HepG2 (cell line): ENCODE data around the gene RHCE. TPM values are rescaled to one million over a fixed set of nuclear protein-coding genes. Genes with fewer than 3 reads are reported as not detected.

Source experiments
- ATAC-seq: fragments of 200-7000 bp; cut with Tn5 transposase; 3 replicates; pipeline ENCODE4 v1.9.1; 2020; ENCODE audit warnings: mild to moderate bottlenecking, moderate library complexity
- BruUV-seq: library from RNA; stranded (reverse); fragments of 400-500 nt; replicated peaks from 2 replicates; lab custom pipeline; 2021; lab: Mats Ljungman, UMichigan
- CTCF ChIA-PET: fragments of 300-600 bp; formaldehyde crosslinking; extraction: SDS; loops from one replicate; lab custom pipeline; 2021; ENCODE audit warnings: low total read pairs, inconsistent platforms, low intra/inter-chr PET ratio; lab: Yijun Ruan, JAX
- POLR2A ChIA-PET: fragments of 350-600 bp; sonication (Branson Sonifier 250); formaldehyde crosslinking; loops from one replicate; lab custom pipeline; 2020; ENCODE audit warnings: antibody characterized with exemption, inconsistent platforms; lab: Yijun Ruan, JAX
- DNase-seq: peaks from one replicate; pipeline ENCODE4 v3.0.0-alpha.2; 2015; ENCODE audit warnings: low spot score
- FAIRE-seq: peaks from 3 replicates; lab custom pipeline; 2011; peaks lifted over from hg19 to GRCh38; lab: Jason Lieb, UNC
- H2AFZ ChIP-seq: one replicate; pipeline ENCODE4 v1.6.1; 2011; ENCODE audit warnings: low read length, inconsistent platforms
- H3K27ac ChIP-seq: fragments of 300-600 bp; 3 replicates; pipeline ENCODE4 v1.8.0; 2011; ENCODE audit warnings: mixed run types, mild to moderate bottlenecking, mixed read lengths, low read length, inconsistent platforms; ENCODE audit not compliant: insufficient read depth; ENCODE audit errors: extremely low read length
- H3K27me3 ChIP-seq, 2 experiments: fragments of 200-600 bp in 1 of 2; 2 replicates in 1 of 2; 3 replicates in 1 of 2; pipeline versions ENCODE4 v1.6.0 to v1.8.0; 2011; ENCODE audit warnings: low read length in 2 of 2, mild to moderate bottlenecking in 2 of 2, moderate library complexity in 2 of 2, inconsistent platforms in 1 of 2; ENCODE audit not compliant: insufficient read depth in 2 of 2, control insufficient read depth in 1 of 2
- H3K36me3 ChIP-seq, 2 experiments: fragments of 200-600 bp in 1 of 2; replicated peaks in 1 of 2; 2 replicates in 1 of 2; 3 replicates in 1 of 2; pipeline versions ENCODE4 v1.5.1 to v1.8.0; 2011; ENCODE audit warnings: low read length in 2 of 2, inconsistent platforms in 1 of 2; ENCODE audit not compliant: insufficient read depth in 2 of 2, control insufficient read depth in 1 of 2
- H3K4me1 ChIP-seq: 2 replicates; pipeline ENCODE4 v1.5.1; 2012; ENCODE audit warnings: low read length, inconsistent platforms; ENCODE audit not compliant: insufficient read depth
- H3K4me2 ChIP-seq: 2 replicates; pipeline ENCODE4 v1.6.0; 2011; ENCODE audit warnings: low read depth, low read length, inconsistent platforms
- H3K4me3 ChIP-seq, 3 experiments: fragments of 200-600 bp in 1 of 3; sonication (generic), shearing (Covaris generic) in 1 of 3; replicated peaks in 1 of 3; 2 replicates each; pipeline ENCODE4 v1.5.1; 2011 to 2016; ENCODE audit warnings: low read length in 3 of 3, inconsistent platforms in 2 of 3, low read depth in 2 of 3, mild to moderate bottlenecking in 2 of 3, control low read depth in 1 of 3, mixed read lengths in 1 of 3; ENCODE audit not compliant: insufficient read depth in 1 of 3
- H3K79me2 ChIP-seq: one replicate; pipeline ENCODE4 v1.6.1; 2011; ENCODE audit warnings: low read length, inconsistent platforms; ENCODE audit not compliant: insufficient read depth
- H3K9ac ChIP-seq: 2 replicates; pipeline ENCODE4 v1.6.0; 2011; ENCODE audit warnings: mild to moderate bottlenecking, low read depth, low read length, inconsistent platforms; ENCODE audit not compliant: insufficient read depth
- H3K9me3 ChIP-seq: 2 replicates; pipeline ENCODE4 v1.5.1; 2012; ENCODE audit warnings: mild to moderate bottlenecking, low read length
- H4K20me1 ChIP-seq: 2 replicates; pipeline ENCODE4 v1.6.0; 2011; ENCODE audit warnings: inconsistent platforms, mild to moderate bottlenecking, low read length, moderate library complexity; ENCODE audit not compliant: insufficient read depth
- CEBPB ChIP-seq: IDR thresholded peaks from 2 replicates; pipeline ENCODE4 v1.6.1; 2011; ENCODE audit warnings: low read depth, low read length, improper control_type of control experiment, borderline replicate concordance
- CEBPG ChIP-seq: IDR thresholded peaks from 2 replicates; pipeline ENCODE4 v1.6.1; 2016
- ZNF121 ChIP-seq: sonication (generic); formaldehyde crosslinking; IDR thresholded peaks from 2 replicates; pipeline ENCODE4 v1.5.0; 2020; ENCODE audit warnings: mild to moderate bottlenecking, missing genetic modification reagents
- ZNF468 ChIP-seq: sonication (generic); formaldehyde crosslinking; IDR thresholded peaks from 2 replicates; pipeline ENCODE4 v1.8.0; 2022; ENCODE audit warnings: mild to moderate bottlenecking, moderate library complexity, missing genetic modification reagents
- WGBS: methylation state at CpG from one replicate; pipeline ENCODE4 v1.1.6; 2017; ENCODE audit warnings: low lambda C conversion rate; 5-methylcytosine and 5-hydroxymethylcytosine counted together
- in situ Hi-C: cut with HindIII; loops from 2 replicates; pipeline ENCODE4 v1.10.0; 2017; ENCODE audit warnings: low pct_unique_long_range_greater_than_20kb; ENCODE audit not compliant: extremely low pct_ligation_motif_present
- intact Hi-C: fragments of 100-400 bp; cut with micrococcal nuclease; formaldehyde crosslinking; loops from one replicate; pipeline ENCODE4 v1.10.0; 2022; ENCODE audit not compliant: unreplicated experiment
- polyA plus RNA-seq, 8 experiments: library from polyadenylated mRNA; depleted of rRNA in 3 of 8; stranded (reverse) in 7 of 8; unstranded in 1 of 8; fragments of >200 nt; fragmentation: Illumina TruSeq in 4 of 8; extraction: Trizol in 4 of 8; gene quantifications; 2 replicates each; pipeline versions ENCODE4 v1.2.1 to v1.2.3, GENCODE V29; 2011 to 2016; ENCODE audit warnings: low read depth in 4 of 8, missing spikeins in 1 of 8, mixed read lengths in 1 of 8; ENCODE audit not compliant: insufficient read depth in 1 of 8
- total RNA-seq, 5 experiments: library from RNA; depleted of rRNA; stranded (reverse); fragments of >200 nt; fragmentation: Illumina TruSeq; extraction: Trizol; gene quantifications; 2 replicates each; pipeline ENCODE4 v1.2.3, GENCODE V29; 2016; ENCODE audit warnings: low read depth in 1 of 5
- TF ChIP-seq, protein P1 (sequence below): sonication (generic); formaldehyde crosslinking; IDR thresholded peaks from 2 replicates; pipeline ENCODE4 v1.5.0; 2020; ENCODE audit warnings: mild to moderate bottlenecking, missing genetic modification reagents

RHCE gene
- total and polyA plus RNA-seq, 2 of the 13 experiments (the other 11 are each of a cell fraction or from before 2014, with no cell fraction given): 0.30 TPM; not detected in 1

DNA sequence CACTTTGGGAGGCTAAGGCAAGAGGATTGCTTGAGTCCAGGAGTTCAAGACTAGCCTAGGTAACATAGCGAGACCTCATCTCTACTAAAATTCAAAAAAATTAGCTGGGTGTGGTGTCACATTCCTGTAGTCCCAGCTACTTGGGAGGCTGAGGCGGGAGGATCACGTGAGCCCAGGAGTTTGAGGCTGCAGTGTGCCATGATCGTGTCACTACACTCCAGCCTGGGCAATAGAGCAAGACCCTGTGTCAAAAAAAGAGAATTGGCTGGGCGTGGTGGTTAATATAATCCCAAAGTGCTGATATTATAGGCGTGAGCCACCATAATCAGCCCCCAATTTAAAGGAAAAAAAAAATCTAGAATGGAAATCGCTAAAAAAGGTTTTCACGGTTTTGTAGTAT lies 17.0 kb upstream of the RHCE start:
- intact Hi-C loops: no loop called here
- in situ Hi-C loops: no loop called here
- H3K9ac ChIP-seq: no peak overlapping the region
- no peak overlapping the region for H3K27ac ChIP-seq
- ATAC-seq: no peak
- H4K20me1 ChIP-seq: peaks cover 11% of the 10 kb centered on the region
- WGBS: 98% methylated on average over 8 of the region's 8 CpGs
- no TSS peak for BruUV-seq
- peaks cover 0 to 7% of the 10 kb centered on the region in 2 experiments; a peak in 1 of 5 replicates for H3K36me3 ChIP-seq
- no peaks in the 10 kb centered on the region for H3K9me3 ChIP-seq
- H2AFZ ChIP-seq: no peak overlapping the region
- DNase-seq: no peak
- FAIRE-seq: no peak
- H3K4me1 ChIP-seq: peaks cover 32% of the 10 kb centered on the region
- no peak overlapping the region for H3K4me2 ChIP-seq
- no peaks in the 10 kb centered on the region for H3K27me3 ChIP-seq
- no peak overlapping the region for H3K4me3 ChIP-seq
- ChIA-PET CTCF (no interaction called here), POLR2A (no interaction called here)
- 0 out of 2 replicates have a peak, but pooled peaks have one; percentile 16 for TF ChIP-seq ZNF121 (CRISPR knock-in tag)
- TF ChIP-seq, protein P1, sequence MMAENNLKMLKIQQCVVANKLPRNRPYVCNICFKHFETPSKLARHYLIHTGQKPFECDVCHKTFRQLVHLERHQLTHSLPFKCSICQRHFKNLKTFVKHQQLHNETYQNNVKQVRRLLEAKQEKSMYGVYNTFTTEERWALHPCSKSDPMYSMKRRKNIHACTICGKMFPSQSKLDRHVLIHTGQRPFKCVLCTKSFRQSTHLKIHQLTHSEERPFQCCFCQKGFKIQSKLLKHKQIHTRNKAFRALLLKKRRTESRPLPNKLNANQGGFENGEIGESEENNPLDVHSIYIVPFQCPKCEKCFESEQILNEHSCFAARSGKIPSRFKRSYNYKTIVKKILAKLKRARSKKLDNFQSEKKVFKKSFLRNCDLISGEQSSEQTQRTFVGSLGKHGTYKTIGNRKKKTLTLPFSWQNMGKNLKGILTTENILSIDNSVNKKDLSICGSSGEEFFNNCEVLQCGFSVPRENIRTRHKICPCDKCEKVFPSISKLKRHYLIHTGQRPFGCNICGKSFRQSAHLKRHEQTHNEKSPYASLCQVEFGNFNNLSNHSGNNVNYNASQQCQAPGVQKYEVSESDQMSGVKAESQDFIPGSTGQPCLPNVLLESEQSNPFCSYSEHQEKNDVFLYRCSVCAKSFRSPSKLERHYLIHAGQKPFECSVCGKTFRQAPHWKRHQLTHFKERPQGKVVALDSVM (CRISPR knock-in tag): no peak
- peaks cover 69% of the 10 kb centered on the region for H3K79me2 ChIP-seq

DNA sequence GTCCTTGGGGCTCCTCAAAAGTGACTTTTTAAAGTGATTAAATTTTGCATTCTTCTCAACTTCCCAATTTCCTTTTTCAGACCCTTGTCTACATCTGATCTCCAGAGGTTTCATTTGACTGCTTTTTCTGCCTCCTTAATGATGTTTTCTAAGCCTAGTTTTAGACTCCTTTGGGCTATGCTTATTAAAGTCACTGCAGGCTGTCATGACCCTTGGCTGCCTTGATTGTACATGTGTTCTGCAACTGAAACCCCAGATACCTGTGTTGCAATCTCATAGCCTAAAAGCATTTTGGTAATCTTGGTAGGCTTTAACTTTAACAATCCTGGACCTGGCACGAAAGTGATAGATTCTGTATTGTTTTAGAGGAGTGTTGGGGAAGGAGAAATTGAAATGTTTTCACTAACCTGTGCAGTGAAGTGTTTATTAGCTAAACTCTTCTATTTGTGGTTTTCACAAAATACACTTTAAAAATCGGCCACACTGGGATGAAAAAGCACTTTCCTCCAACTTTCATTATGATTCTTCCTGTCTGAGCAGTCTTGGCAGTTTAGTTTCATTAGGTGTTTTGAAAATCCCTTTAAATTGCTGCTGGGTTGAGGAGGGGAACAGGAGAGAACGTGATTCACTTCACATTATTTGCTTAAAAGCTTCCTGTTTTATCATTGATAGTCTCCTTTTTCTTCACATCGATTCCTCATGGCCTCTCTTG lies 14.9 kb upstream of the RHCE start:
- H3K79me2 ChIP-seq: peaks cover 70% of the 10 kb centered on the region
- no peaks in the 10 kb centered on the region for H3K9me3 ChIP-seq
- no peak for FAIRE-seq
- intact Hi-C loops: no loop called here
- peaks cover 0 to 7% of the 10 kb centered on the region in 2 experiments; a peak in 1 of 5 replicates for H3K36me3 ChIP-seq
- no peaks in the 10 kb centered on the region; a peak in 1 of 5 replicates for H3K27me3 ChIP-seq
- ATAC-seq: no peak
- H3K4me1 ChIP-seq: peaks cover 40% of the 10 kb centered on the region
- no peak overlapping the region for H2AFZ ChIP-seq
- DNase-seq: no peak
- no peak overlapping the region for H3K4me3 ChIP-seq
- POLR2A ChIA-PET: no interaction called here
- H3K27ac ChIP-seq: no peak overlapping the region
- TF ChIP-seq CEBPG (CRISPR knock-in tag) (0 out of 2 replicates have a peak, but pooled peaks have one; percentile 18), ZNF468 (CRISPR knock-in tag) (no peak), CEBPB (peak; percentile 47; the same call in 1 of the 2 replicates)
- H3K9ac ChIP-seq: no peak overlapping the region
- CTCF ChIA-PET: no interaction called here
- BruUV-seq: no TSS peak
- 54% methylated on average over 4 of the region's 4 CpGs for WGBS
- H4K20me1 ChIP-seq: peaks cover 19% of the 10 kb centered on the region
- no peak overlapping the region for H3K4me2 ChIP-seq
- in situ Hi-C loops: no loop called here
